H1 (cell line): Measurements from ENCODE around the gene EVPL. TPM values are rescaled to one million over a fixed set of nuclear protein-coding genes. Genes with fewer than 3 reads are reported as not detected.
A peak's percentile ranks its signal among the peaks of the same experiment; 100 is the strongest.

Experiments used
- CTCF ChIA-PET: fragments of 300-600 bp; sonication (Branson Sonifier 250); formaldehyde crosslinking; loops from one replicate; lab custom pipeline; 2021; ENCODE audit not compliant: partially characterized antibody; lab: Charles Lee
- POLR2A ChIA-PET: fragments of 300-600 bp; sonication (Branson Sonifier 250); formaldehyde crosslinking; loops from one replicate; lab custom pipeline; 2021; ENCODE audit warnings: inconsistent platforms; ENCODE audit not compliant: partially characterized antibody; lab: Charles Lee
- DNase-seq, 2 experiments: peaks; one replicate each; pipeline versions ENCODE4 v3.0.0 to v3.0.0-alpha.2; 2010 to 2022; ENCODE audit warnings: low spot score in 2 of 2, low read depth in 1 of 2, mixed read lengths in 1 of 2
- FAIRE-seq: peaks from 2 replicates; lab custom pipeline; 2011; peaks lifted over from hg19 to GRCh38; lab: Jason Lieb, UNC
- H2AFZ ChIP-seq: 2 replicates; pipeline ENCODE4 v1.8.1; 2012; ENCODE audit warnings: low read length, inconsistent platforms
- H2AK5ac ChIP-seq: 2 replicates; pipeline ENCODE4 v1.6.1; 2013; ENCODE audit warnings: low read depth, low read length
- H2BK120ac ChIP-seq: replicated peaks from 2 replicates; pipeline ENCODE3; 2013; ENCODE audit warnings: low read depth, low read length, inconsistent platforms
- H2BK12ac ChIP-seq: 2 replicates; pipeline ENCODE4 v1.6.1; 2013; ENCODE audit warnings: low read depth, low read length
- H2BK15ac ChIP-seq: 2 replicates; pipeline ENCODE4 v1.6.1; 2013; ENCODE audit warnings: low read length
- H2BK20ac ChIP-seq: 2 replicates; pipeline ENCODE4 v1.6.1; 2013; ENCODE audit warnings: low read length
- H2BK5ac ChIP-seq: 2 replicates; pipeline ENCODE4 v1.6.1; 2013; ENCODE audit warnings: low read depth, low read length
- H3K14ac ChIP-seq: 2 replicates; pipeline ENCODE4 v1.6.1; 2013; ENCODE audit warnings: inconsistent platforms; ENCODE audit not compliant: insufficient read length
- H3K18ac ChIP-seq: 2 replicates; pipeline ENCODE4 v1.6.1; 2013; ENCODE audit warnings: low read length; ENCODE audit errors: extremely low read depth
- H3K23ac ChIP-seq: 2 replicates; pipeline ENCODE4 v1.6.1; 2013; ENCODE audit warnings: inconsistent platforms; ENCODE audit not compliant: insufficient read length
- H3K23me2 ChIP-seq: 2 replicates; pipeline ENCODE4 v1.6.1; 2013; ENCODE audit warnings: low read depth, low read length
- H3K27ac ChIP-seq: 2 replicates; pipeline ENCODE4 v1.6.1; 2011; ENCODE audit warnings: low read depth, low read length, inconsistent platforms
- H3K27me3 ChIP-seq, 4 experiments: replicated peaks in 1 of 4; 1 replicate in 1 of 4; 2 replicates in 3 of 4; pipeline versions ENCODE4 v1.6.1 to v1.8.1; 2011 to 2013; ENCODE audit warnings: low read length in 3 of 4, mild to moderate bottlenecking in 3 of 4, inconsistent platforms in 2 of 4, mixed read lengths in 2 of 4, moderate library complexity in 1 of 4; ENCODE audit not compliant: control insufficient read depth in 3 of 4, insufficient read depth in 3 of 4; ENCODE audit errors: extremely low read depth in 1 of 4
- H3K36me3 ChIP-seq, 4 experiments: 2 replicates each; pipeline versions ENCODE4 v1.6.1 to v1.8.1; 2011 to 2013; ENCODE audit warnings: mild to moderate bottlenecking in 4 of 4, low read length in 3 of 4, moderate library complexity in 2 of 4, control low read depth in 1 of 4, inconsistent platforms in 1 of 4; ENCODE audit not compliant: insufficient read depth in 4 of 4, control insufficient read depth in 2 of 4
- H3K4ac ChIP-seq: replicated peaks from 2 replicates; pipeline ENCODE3; 2013; ENCODE audit warnings: low read length, low read depth, mixed read lengths, inconsistent platforms; ENCODE audit not compliant: insufficient read length
- H3K4me1 ChIP-seq, 4 experiments: replicated peaks in 1 of 4; 1 replicate in 1 of 4; 2 replicates in 3 of 4; pipeline versions ENCODE4 v1.6.1 to v1.8.1; 2011 to 2013; ENCODE audit warnings: low read length in 3 of 4, inconsistent platforms in 2 of 4, mixed read lengths in 1 of 4; ENCODE audit not compliant: insufficient read depth in 4 of 4, control insufficient read depth in 3 of 4
- H3K4me2 ChIP-seq, 2 experiments: 2 replicates each; pipeline versions ENCODE4 v1.6.1 to v1.8.1; 2011 to 2013; ENCODE audit warnings: low read depth in 2 of 2, low read length in 2 of 2, control low read depth in 1 of 2, inconsistent platforms in 1 of 2, mild to moderate bottlenecking in 1 of 2; ENCODE audit not compliant: insufficient read depth in 1 of 2
- H3K4me3 ChIP-seq, 4 experiments: fragments of 200-600, 300-600 bp in 1 of 4; sonication (generic), shearing (Covaris generic), sonication (Bioruptor Twin) in 1 of 4; 2 replicates each; pipeline versions ENCODE4 v1.5.1 to v1.8.1; 2011 to 2016; ENCODE audit warnings: low read length in 4 of 4, low read depth in 3 of 4, control low read depth in 2 of 4, inconsistent platforms in 2 of 4, mild to moderate bottlenecking in 2 of 4, mixed read lengths in 1 of 4, moderate library complexity in 1 of 4; ENCODE audit not compliant: insufficient read depth in 2 of 4; ENCODE audit errors: extremely low read depth in 1 of 4
- H3K56ac ChIP-seq: replicated peaks from 2 replicates; pipeline ENCODE3; 2013; ENCODE audit warnings: low read depth, mild to moderate bottlenecking, mixed read lengths, low read length, inconsistent platforms; ENCODE audit not compliant: insufficient read length
- H3K79me1 ChIP-seq: 2 replicates; pipeline ENCODE4 v1.6.1; 2013; ENCODE audit warnings: low read depth, low read length, control low read depth
- H3K79me2 ChIP-seq, 2 experiments: 2 replicates each; pipeline versions ENCODE4 v1.6.1 to v1.8.1; 2012 to 2013; ENCODE audit warnings: low read length in 2 of 2, mild to moderate bottlenecking in 2 of 2, inconsistent platforms in 1 of 2; ENCODE audit not compliant: insufficient read depth in 2 of 2, control insufficient read depth in 1 of 2
- H3K9ac ChIP-seq, 4 experiments: replicated peaks in 1 of 4; 1 replicate in 1 of 4; 2 replicates in 3 of 4; pipeline versions ENCODE4 v1.6.1 to v1.8.1; 2011 to 2013; ENCODE audit warnings: low read depth in 3 of 4, low read length in 3 of 4, control low read depth in 2 of 4, mild to moderate bottlenecking in 2 of 4, moderate library complexity in 2 of 4, inconsistent platforms in 1 of 4; ENCODE audit errors: extremely low read depth in 1 of 4
- H3K9me3 ChIP-seq, 2 experiments: 2 replicates each; pipeline versions ENCODE4 v1.6.1 to v1.8.1; 2012 to 2013; ENCODE audit warnings: mild to moderate bottlenecking in 2 of 2, moderate library complexity in 2 of 2, control low read depth in 1 of 2, inconsistent platforms in 1 of 2, low read depth in 1 of 2, low read length in 1 of 2, mixed read lengths in 1 of 2; ENCODE audit not compliant: insufficient read depth in 2 of 2
- H4K20me1 ChIP-seq, 2 experiments: replicated peaks in 1 of 2; 2 replicates each; pipeline versions ENCODE3 to v1.8.1; 2011 to 2013; ENCODE audit warnings: inconsistent platforms in 2 of 2, low read length in 2 of 2, mild to moderate bottlenecking in 1 of 2; ENCODE audit not compliant: insufficient read depth in 2 of 2, control insufficient read depth in 1 of 2
- H4K5ac ChIP-seq: 2 replicates; pipeline ENCODE4 v1.6.1; 2013; ENCODE audit warnings: low read length, low read depth, mixed read lengths, inconsistent platforms; ENCODE audit not compliant: insufficient read length
- H4K8ac ChIP-seq: 2 replicates; pipeline ENCODE4 v1.8.0; 2013; ENCODE audit warnings: mild to moderate bottlenecking, moderate library complexity, low read length, inconsistent platforms; ENCODE audit not compliant: insufficient read depth; ENCODE audit errors: extremely low read depth
- H4K91ac ChIP-seq: replicated peaks from 2 replicates; pipeline ENCODE3; 2013; ENCODE audit warnings: low read length, mixed read lengths, inconsistent platforms; ENCODE audit not compliant: insufficient read length
- EGR1 ChIP-seq: IDR thresholded peaks from 2 replicates; pipeline ENCODE4 v1.6.1; 2011; ENCODE audit warnings: low read depth, low read length, borderline replicate concordance
- FOSL1 ChIP-seq: IDR thresholded peaks from 2 replicates; pipeline ENCODE4 v1.6.1; 2011; ENCODE audit warnings: mild to moderate bottlenecking, low read depth, low read length, moderate library complexity; ENCODE audit not compliant: insufficient read depth
- JUND ChIP-seq: IDR thresholded peaks from 2 replicates; pipeline ENCODE4 v1.6.1; 2011; ENCODE audit warnings: mild to moderate bottlenecking, improper control_type of control experiment, low read length
- KDM5A ChIP-seq: fragments of 200-600 bp; IDR thresholded peaks from 2 replicates; pipeline ENCODE4 v1.7.1; 2012; ENCODE audit warnings: mild to moderate bottlenecking, low read length, inconsistent platforms, mixed read lengths
- MAFK ChIP-seq: IDR thresholded peaks from 2 replicates; pipeline ENCODE4 v1.6.1; 2012; ENCODE audit warnings: low read depth, mild to moderate bottlenecking, improper control_type of control experiment, low read length
- NRF1 ChIP-seq: IDR thresholded peaks from 2 replicates; pipeline ENCODE4 v1.6.1; 2011; ENCODE audit warnings: mild to moderate bottlenecking, low read depth, low read length, improper control_type of control experiment
- POLR2A ChIP-seq, 2 experiments: IDR thresholded peaks; 1 replicate in 1 of 2; 2 replicates in 1 of 2; pipeline ENCODE4 v1.6.1; 2011; ENCODE audit warnings: low read depth in 2 of 2, low read length in 2 of 2, mild to moderate bottlenecking in 2 of 2; ENCODE audit errors: control extremely low read depth in 1 of 2
- SIN3A ChIP-seq, 2 experiments: IDR thresholded peaks in 1 of 2; conservative IDR thresholded peaks in 1 of 2; 2 replicates each; pipeline ENCODE4 v1.6.1; 2011 to 2012; ENCODE audit warnings: low read length in 2 of 2, improper control_type of control experiment in 1 of 2, low read depth in 1 of 2, mild to moderate bottlenecking in 1 of 2
- TAF1 ChIP-seq: IDR thresholded peaks from 2 replicates; pipeline ENCODE4 v1.6.1; 2011; ENCODE audit warnings: mild to moderate bottlenecking, low read depth, low read length
- WGBS, 2 experiments: shearing (Covaris generic) in 1 of 2; methylation state at CpG; one replicate each; pipeline versions ENCODE4 v1.1.6 to v1.1.7; 2013 to 2015; ENCODE audit warnings: low lambda C conversion rate in 2 of 2, mixed read lengths in 2 of 2, inconsistent platforms in 1 of 2, low coverage in 1 of 2, missing lambda C conversion rate in 1 of 2; ENCODE audit not compliant: insufficient replicate concordance in 2 of 2, insufficient coverage in 1 of 2, insufficient read length in 1 of 2; ENCODE audit errors: extremely low coverage in 1 of 2, missing lambda C conversion rate in 1 of 2; 5-methylcytosine and 5-hydroxymethylcytosine counted together
- polyA plus RNA-seq, 7 experiments: library from polyadenylated mRNA; depleted of rRNA in 3 of 7; stranded (reverse) in 5 of 7; unstranded in 2 of 7; fragments of >200 nt in 5 of 7; fragments of 200-250 nt in 2 of 7; gene quantifications; 1 replicate in 5 of 7; 2 replicates in 1 of 7; 4 replicates in 1 of 7; pipeline versions ENCODE4 v1.2.1 to v1.2.3, GENCODE V29; 2011 to 2013; ENCODE audit warnings: missing spikeins in 2 of 7, mixed read lengths in 2 of 7
- total RNA-seq: library from RNA; stranded (reverse); fragmentation: NEBNext Ultra II Directional; extraction: Animal tissue kit (Norgen Biotek cat#: 25700); gene quantifications from 2 replicates; pipeline ENCODE4 v1.2.1, GENCODE V29; 2021
- TF ChIP-seq, protein P1 (sequence below): IDR thresholded peaks from 2 replicates; pipeline ENCODE4 v1.6.1; 2012; ENCODE audit warnings: low read length, inconsistent platforms

Gene EVPL
- total and polyA plus RNA-seq, 2 of the 8 experiments (the other 6 are each of a cell fraction or from before 2014, with no cell fraction given), result 0.20 to 0.99 TPM

DNA sequence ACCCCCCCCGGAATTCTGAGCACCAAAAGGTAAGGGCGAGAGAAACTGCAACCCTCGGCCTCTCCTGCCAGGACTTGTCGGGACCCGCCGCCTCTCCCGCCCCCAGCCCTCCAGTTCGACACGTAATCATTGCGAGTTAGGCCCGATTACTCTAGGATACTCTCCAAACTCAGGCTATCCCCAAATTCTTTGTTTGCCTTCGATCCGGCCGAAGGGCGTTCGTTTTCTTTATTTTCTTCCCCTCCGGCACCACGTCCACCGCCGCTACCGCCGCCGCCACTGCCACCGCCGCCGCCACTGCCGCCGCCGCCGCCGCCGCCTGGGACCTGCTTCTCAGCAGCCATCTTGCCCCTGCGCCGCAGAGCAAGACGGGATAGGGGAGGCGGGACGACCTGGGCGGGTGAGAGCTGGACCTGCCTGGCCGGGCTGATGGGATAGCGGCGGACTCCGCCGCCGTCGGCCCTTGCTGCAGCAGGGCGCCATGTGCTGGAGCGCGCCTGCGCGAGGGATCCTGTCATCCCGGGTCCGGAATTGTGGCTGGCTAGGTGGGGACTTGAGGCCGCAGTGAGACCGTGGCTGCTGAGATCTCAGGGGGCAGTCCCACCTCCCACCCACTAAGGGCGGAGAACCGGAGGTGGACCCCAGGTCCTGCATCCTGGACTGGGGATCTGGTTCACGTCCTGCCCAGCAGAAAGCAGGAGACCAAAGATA lies 45.2 kb upstream of the EVPL start, which contains the start of gene SRP68:
Gene SRP68, minus strand, starts transcription at position 370 of the 711 bp plus-strand sequence. Its CDS starts 26 bp downstream, at position 344.
- Histone ChIP-seq H3K18ac (peak within 1 kb of the TSS; percentile 81), H3K79me2 (peaks cover 3 to 27% of the 10 kb centered on the region in 2 experiments), H2BK120ac (peak within 1 kb of the TSS; percentile 80), H2BK20ac (no peak within 1 kb of the TSS), H2BK5ac (peak within 1 kb of the TSS; percentile 66; the same call in 1 of the 2 replicates), H4K8ac (peak within 1 kb of the TSS; percentile 93), H4K91ac (peak within 1 kb of the TSS; percentile 10), H3K9ac (peak within 1 kb of the TSS; percentile 73 to 88 (median 80)), H3K4me2 (peak within 1 kb of the TSS; percentile 85 to 100), H3K27me3 (peaks cover 38 to 45% (median 42%) of the 10 kb centered on the region in 4 experiments), H2AK5ac (no peak within 1 kb of the TSS), H3K4me3 (peak within 1 kb of the TSS; percentile 84 to 98 (median 96)), H3K23me2 (peaks cover 25% of the 10 kb centered on the region), H2AFZ (peak within 1 kb of the TSS; percentile 86), H4K20me1 (peaks cover 2 to 12% of the 10 kb centered on the region in 2 experiments), H3K4ac (peak within 1 kb of the TSS; percentile 69), H3K23ac (no peak within 1 kb of the TSS), H3K4me1 (peaks cover 0 to 38% (median 20%) of the 10 kb centered on the region in 4 experiments; a peak in 6 of 7 replicates), H2BK12ac (no peak within 1 kb of the TSS), H3K56ac (no peak within 1 kb of the TSS), H3K79me1 (peaks cover 6% of the 10 kb centered on the region; the same call in 1 of the 2 replicates), H2BK15ac (no peak within 1 kb of the TSS; the same call in 1 of the 2 replicates), H3K14ac (peak within 1 kb of the TSS; percentile 74), H4K5ac (peak within 1 kb of the TSS; percentile 72), H3K27ac (peak within 1 kb of the TSS; percentile 56), H3K36me3 (peaks cover 2% of the 10 kb centered on the region in 4 experiments; a peak in 4 of 8 replicates), H3K9me3 (no peaks in the 10 kb centered on the region)
- FAIRE-seq (no peak), DNase-seq (peak; percentile 82 to 91)
- CTCF ChIA-PET, result no interaction called here
- POLR2A ChIA-PET, result interaction anchor here (0.9 to 2.6 kb wide), 5 partner anchors 9 to 86 kb away, joined by 3 to 8 read pairs (median 3); no protein-coding TSS in a partner anchor
- 2% methylated on average over 32 of the region's 57 CpGs; no CpG with 5 or more reads in 1 of the 2 experiments for WGBS, 2 experiments
- TF ChIP-seq NRF1 (peak; percentile 59), POLR2A (IDR thresholded peaks at IDR 0.05; ENCODE audit: control extremely low read depth in 1 of 2, low read depth in 2 of 2, low read length in 2 of 2) (peak in 1 of 2 experiments; percentile 73; a peak in 2 of 3 replicates), EGR1 (peak; percentile 30; the same call in 1 of the 2 replicates), FOSL1 (no peak), SIN3A (conservative IDR thresholded peaks at IDR 0.05 in 1 of 2, IDR thresholded peaks at IDR 0.05 in 1 of 2; ENCODE audit: low read depth in 1 of 2, low read length in 2 of 2) (peak; percentile 53 to 91; a peak in 2 of 4 replicates), KDM5A (no peak), MAFK (no peak), JUND (no peak), TAF1 (peak; percentile 86; the same call in 1 of the 2 replicates)
- TF ChIP-seq, protein P1, sequence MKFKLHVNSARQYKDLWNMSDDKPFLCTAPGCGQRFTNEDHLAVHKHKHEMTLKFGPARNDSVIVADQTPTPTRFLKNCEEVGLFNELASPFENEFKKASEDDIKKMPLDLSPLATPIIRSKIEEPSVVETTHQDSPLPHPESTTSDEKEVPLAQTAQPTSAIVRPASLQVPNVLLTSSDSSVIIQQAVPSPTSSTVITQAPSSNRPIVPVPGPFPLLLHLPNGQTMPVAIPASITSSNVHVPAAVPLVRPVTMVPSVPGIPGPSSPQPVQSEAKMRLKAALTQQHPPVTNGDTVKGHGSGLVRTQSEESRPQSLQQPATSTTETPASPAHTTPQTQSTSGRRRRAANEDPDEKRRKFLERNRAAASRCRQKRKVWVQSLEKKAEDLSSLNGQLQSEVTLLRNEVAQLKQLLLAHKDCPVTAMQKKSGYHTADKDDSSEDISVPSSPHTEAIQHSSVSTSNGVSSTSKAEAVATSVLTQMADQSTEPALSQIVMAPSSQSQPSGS, result no peak
